ENCODE results near the gene CDS2. TPM values are rescaled to one million over a fixed set of nuclear protein-coding genes. Genes with fewer than 3 reads are reported as not detected.

The CDS2 gene
- total and polyA plus RNA-seq, 2 of the 13 experiments (the other 11 are each of a cell fraction or from before 2014, with no cell fraction given) = 81.3 to 153 TPM

DNA sequence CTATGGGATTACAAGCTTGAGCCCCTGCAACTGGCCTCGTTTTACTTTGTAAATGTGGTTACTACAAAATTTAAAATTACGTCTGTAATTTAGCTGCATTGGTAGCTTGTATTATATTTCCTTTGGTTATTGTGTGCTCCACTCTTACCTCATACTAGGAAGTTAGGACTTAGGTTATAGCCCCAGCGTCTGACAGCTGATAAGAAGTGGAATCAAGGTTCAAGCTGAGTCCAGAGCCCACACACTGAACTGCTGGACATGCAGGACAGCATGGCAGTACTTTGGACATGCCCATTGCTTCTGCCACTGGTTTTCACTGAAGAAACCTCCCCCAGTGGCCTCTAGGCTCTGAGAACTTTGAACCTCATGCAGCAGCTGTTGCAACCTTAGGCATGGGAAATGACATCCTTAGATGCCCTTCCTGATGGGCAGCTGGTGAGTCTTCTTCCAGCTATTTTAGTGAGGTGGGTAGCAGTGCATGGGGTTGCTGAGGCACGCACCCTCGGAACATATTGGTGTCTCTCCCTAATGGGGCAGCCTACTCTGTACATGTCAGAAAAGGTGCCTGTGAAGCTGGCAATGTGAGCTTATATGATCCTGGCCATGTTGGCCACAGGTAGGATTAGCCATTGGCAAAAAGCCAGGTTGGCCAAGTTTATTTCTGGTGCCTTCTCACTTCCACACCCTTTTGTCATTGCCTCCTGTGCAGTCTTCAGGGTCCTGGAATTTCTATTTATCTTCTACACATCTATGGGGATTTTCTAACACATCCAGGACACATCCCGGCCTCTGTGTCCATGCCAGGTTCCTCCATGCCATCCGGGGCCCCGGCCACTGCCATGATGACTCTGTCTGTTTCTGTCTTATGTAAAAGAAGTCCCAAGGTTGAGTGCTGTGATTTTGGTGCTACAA is 85.3 kb downstream of the CDS2 start (continued):
- TF ChIP-seq, protein P1, sequence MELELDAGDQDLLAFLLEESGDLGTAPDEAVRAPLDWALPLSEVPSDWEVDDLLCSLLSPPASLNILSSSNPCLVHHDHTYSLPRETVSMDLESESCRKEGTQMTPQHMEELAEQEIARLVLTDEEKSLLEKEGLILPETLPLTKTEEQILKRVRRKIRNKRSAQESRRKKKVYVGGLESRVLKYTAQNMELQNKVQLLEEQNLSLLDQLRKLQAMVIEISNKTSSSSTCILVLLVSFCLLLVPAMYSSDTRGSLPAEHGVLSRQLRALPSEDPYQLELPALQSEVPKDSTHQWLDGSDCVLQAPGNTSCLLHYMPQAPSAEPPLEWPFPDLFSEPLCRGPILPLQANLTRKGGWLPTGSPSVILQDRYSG (CRISPR knock-in tag; IDR thresholded peaks at IDR 0.05) = no peak
- TF ChIP-seq NFATC3 (CRISPR knock-in tag; IDR thresholded peaks at IDR 0.05) (no peak), ZNF629 (CRISPR knock-in tag; conservative IDR thresholded peaks at IDR 0.05) (peak; percentile 85), POLR2AphosphoS2 (IDR thresholded peaks at IDR 0.05; ENCODE audit: low read depth, low read length) (no peak), SRSF1 (optimal IDR thresholded peaks at IDR 0.05; ENCODE audit: low read depth, low read length) (no peak), TSC22D2 (CRISPR knock-in tag; IDR thresholded peaks at IDR 0.05; ENCODE audit: borderline replicate concordance) (no peak), MED13 (CRISPR knock-in tag; IDR thresholded peaks at IDR 0.05) (no peak), ZFP41 (CRISPR knock-in tag; IDR thresholded peaks at IDR 0.05; ENCODE audit: borderline replicate concordance) (no peak), ZBTB20 (CRISPR knock-in tag; IDR thresholded peaks at IDR 0.05; ENCODE audit: borderline replicate concordance, low read depth) (no peak), MIER2 (CRISPR knock-in tag; IDR thresholded peaks at IDR 0.05) (peak; percentile 45; the same call in 1 of the 2 replicates), SSRP1 (CRISPR knock-in tag; IDR thresholded peaks at IDR 0.05) (no peak; the same call in 1 of the 2 replicates)
- TF ChIP-seq, protein P2, sequence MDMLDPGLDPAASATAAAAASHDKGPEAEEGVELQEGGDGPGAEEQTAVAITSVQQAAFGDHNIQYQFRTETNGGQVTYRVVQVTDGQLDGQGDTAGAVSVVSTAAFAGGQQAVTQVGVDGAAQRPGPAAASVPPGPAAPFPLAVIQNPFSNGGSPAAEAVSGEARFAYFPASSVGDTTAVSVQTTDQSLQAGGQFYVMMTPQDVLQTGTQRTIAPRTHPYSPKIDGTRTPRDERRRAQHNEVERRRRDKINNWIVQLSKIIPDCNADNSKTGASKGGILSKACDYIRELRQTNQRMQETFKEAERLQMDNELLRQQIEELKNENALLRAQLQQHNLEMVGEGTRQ (IDR thresholded peaks at IDR 0.05; ENCODE audit: low read depth, low read length) = no peak
- TF ChIP-seq, protein P2 (CRISPR knock-in tag; IDR thresholded peaks at IDR 0.05; ENCODE audit: borderline replicate concordance) = peak; percentile 14; the same call in 1 of the 2 replicates
- TF ChIP-seq, protein P3, sequence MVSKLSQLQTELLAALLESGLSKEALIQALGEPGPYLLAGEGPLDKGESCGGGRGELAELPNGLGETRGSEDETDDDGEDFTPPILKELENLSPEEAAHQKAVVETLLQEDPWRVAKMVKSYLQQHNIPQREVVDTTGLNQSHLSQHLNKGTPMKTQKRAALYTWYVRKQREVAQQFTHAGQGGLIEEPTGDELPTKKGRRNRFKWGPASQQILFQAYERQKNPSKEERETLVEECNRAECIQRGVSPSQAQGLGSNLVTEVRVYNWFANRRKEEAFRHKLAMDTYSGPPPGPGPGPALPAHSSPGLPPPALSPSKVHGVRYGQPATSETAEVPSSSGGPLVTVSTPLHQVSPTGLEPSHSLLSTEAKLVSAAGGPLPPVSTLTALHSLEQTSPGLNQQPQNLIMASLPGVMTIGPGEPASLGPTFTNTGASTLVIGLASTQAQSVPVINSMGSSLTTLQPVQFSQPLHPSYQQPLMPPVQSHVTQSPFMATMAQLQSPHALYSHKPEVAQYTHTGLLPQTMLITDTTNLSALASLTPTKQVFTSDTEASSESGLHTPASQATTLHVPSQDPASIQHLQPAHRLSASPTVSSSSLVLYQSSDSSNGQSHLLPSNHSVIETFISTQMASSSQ (IDR thresholded peaks at IDR 0.05; ENCODE audit: low read depth) = no peak
- TF ChIP-seq, protein P3 (CRISPR knock-in tag; IDR thresholded peaks at IDR 0.05; ENCODE audit: borderline replicate concordance) = peak; percentile 44; the same call in 1 of the 2 replicates
- TF ChIP-seq, protein P4, sequence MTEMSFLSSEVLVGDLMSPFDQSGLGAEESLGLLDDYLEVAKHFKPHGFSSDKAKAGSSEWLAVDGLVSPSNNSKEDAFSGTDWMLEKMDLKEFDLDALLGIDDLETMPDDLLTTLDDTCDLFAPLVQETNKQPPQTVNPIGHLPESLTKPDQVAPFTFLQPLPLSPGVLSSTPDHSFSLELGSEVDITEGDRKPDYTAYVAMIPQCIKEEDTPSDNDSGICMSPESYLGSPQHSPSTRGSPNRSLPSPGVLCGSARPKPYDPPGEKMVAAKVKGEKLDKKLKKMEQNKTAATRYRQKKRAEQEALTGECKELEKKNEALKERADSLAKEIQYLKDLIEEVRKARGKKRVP (CRISPR knock-in tag; IDR thresholded peaks at IDR 0.05) = peak in 1 of 2 experiments; percentile 29; a peak in 1 of 4 replicates
- TF ChIP-seq, protein P5, sequence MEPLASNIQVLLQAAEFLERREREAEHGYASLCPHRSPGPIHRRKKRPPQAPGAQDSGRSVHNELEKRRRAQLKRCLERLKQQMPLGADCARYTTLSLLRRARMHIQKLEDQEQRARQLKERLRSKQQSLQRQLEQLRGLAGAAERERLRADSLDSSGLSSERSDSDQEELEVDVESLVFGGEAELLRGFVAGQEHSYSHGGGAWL (CRISPR knock-in tag; IDR thresholded peaks at IDR 0.05) = no peak
- TF ChIP-seq, protein P6, sequence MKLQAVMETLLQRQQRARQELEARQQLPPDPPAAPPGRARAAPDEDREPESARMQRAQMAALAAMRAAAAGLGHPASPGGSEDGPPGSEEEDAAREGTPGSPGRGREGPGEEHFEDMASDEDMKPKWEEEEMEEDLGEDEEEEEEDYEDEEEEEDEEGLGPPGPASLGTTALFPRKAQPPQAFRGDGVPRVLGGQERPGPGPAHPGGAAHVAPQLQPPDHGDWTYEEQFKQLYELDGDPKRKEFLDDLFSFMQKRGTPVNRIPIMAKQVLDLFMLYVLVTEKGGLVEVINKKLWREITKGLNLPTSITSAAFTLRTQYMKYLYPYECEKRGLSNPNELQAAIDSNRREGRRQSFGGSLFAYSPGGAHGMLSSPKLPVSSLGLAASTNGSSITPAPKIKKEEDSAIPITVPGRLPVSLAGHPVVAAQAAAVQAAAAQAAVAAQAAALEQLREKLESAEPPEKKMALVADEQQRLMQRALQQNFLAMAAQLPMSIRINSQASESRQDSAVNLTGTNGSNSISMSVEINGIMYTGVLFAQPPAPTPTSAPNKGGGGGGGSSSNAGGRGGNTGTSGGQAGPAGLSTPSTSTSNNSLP (IDR thresholded peaks at IDR 0.05; ENCODE audit: low read depth, low read length) = peak; percentile 54; the same call in 1 of the 2 replicates

All from HepG2 (cell line).